HPDE6-E6E7 (cell line): ENCODE measurements around the gene SHROOM3.
A peak's percentile ranks its signal among the peaks of the same experiment; 100 is the strongest.

Experiments used
- DNase-seq: peaks from one replicate; pipeline ENCODE4 v3.0.0; 2011; ENCODE audit warnings: missing footprints; ENCODE audit errors: extremely low spot score

The SHROOM3 gene

DNA sequence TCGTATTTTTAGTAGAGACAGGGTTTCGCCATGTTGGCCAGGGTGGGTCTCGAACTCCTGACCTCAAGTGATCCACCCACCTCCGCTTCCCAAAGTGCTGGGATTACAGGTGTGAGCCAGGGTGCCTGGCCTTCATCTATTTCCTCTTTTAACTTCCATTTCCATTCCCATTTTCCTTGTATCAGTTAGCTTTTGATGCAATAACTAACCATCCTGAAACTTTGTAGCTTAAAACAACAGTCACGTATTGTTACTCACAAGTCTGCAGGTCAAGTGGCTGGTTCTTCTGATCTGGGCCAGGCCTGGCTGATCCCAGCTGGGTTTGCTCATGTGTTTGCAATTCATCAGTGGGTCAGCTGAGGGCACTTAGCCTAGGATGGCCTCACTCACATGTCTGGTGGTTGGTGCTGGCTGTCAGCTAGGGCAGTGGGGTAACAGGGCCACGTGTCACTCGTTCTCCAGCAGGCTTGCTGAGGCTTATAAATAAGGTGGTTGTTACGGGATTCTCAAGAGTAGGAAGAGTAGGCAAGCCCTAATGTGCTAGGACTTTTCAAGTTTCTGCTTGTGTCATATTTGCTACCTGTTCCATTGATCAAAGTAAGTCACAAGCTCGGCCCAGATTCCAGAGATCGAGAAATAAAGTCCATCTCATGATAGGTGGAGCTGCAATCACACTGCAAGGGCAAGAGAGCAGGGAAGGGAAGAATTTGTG lies 374.7 kb downstream of the SHROOM3 start:
- DNase-seq, result no peak

DNA sequence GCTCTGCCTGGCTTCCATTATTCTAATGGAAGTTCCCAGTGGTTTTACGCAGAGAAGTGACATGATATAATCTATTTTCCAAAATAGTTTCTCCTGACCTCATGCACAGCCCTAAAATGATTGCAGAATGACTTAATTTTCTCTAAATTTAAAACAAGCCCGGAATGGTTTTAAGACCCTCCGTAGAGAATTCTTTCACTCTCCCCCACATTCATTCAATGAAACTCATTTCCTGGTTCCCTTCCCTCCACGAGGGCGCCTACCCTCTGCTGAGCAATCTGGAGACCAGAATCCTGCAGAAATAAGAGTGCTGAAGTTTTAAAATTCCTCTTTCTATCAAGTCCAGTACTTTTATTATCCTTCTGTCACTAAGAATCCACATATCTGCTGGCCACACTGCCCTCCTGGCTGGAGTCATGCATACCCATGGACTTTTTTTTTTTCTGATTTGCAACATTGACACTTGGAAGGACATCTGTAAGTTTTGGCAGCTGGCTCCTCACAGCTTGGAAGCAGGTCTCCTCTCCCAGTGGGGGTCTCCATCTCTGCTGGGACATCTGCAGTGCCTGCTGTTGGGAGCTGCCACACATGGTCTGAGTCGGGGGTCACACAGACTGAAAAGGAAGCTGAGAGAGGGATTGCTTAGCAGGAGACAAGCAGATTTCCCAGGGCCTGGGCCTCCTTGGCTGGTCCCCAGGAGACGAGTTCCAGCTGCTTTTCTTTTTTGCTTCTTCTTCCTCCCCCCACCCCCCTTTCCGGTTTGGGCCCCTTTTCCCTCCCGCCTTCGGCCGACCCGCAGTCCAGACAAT lies 376.8 kb downstream of the SHROOM3 start:
- DNase-seq, result no peak

DNA sequence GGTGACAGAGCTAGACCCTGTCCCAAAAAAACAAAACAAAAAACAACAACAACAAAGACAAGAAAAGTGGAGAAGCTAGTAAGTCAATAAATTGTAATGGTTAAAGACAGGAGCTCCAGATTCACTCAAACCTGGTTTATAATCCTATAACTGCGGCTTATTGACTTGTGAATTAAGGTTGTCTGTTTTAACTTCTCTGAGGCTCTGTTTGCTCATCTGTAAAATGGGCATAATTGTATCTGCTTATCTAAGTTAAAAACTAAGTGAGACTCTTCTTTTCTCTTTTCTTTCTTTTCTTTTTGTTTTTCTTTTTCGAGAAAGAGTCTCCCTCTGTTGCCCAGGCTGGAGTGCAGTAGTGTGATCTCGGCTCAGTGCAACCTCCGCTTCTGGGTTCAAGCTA lies 378.0 kb downstream of the SHROOM3 start:
- DNase-seq, result no peak

DNA sequence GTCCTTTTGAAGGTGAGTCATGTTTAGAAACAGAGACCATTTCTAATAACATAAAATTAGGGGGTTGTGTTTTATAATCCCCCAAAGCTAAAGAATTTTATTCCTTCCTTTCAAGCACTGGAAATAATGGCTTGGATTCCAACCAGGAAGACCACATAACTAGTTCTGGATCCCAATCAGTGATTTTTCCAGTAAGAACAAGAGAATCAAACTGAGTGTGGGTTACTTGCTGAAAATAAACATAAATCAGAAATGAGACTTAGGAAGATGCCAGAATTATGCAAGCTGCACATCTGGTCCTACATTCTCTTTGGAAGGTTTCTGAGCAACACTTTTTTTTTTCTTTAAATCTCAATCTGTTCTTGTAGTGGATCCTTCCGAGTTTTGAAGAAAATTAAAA lies 386.6 kb downstream of the SHROOM3 start:
- DNase-seq, result no peak

DNA sequence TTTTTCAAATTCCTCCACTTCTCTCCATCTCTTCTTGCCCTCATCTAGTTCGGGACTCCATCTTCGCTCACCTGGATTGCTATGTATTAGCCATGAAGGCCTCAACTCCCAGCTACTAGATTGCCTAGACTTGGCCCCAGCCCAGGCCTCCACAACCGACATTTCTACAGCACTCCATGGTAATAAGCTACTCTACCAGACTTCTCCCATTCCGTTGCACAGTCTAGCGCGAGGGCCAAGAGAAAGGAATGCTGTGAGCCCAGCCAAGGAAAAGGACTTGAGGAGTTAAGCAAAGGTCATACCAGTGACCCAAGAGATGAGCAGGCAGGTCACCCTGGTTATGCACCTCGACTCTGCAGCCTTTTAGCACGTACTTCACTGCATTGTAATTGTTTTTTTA lies 387.3 kb downstream of the SHROOM3 start:
- DNase-seq, result no peak

DNA sequence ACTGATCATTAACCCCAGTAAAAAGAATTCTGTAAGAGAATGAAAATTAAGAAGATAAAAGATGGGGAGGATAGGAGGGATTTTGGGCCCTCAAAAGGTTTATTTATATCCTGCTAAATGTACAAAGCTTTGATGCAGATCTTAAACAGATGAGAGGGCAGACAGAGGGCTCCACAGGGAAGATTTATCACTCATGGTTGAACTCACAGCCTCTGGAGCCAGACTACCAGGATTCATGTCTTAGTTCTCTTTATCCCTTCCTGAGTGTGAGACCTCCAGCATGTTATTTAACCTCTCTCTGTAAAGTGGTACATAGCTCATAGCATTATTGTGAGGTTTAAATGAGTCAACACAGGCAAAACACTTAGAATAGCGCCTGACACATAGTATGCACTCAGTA lies 388.5 kb downstream of the SHROOM3 start:
- no peak for DNase-seq

DNA sequence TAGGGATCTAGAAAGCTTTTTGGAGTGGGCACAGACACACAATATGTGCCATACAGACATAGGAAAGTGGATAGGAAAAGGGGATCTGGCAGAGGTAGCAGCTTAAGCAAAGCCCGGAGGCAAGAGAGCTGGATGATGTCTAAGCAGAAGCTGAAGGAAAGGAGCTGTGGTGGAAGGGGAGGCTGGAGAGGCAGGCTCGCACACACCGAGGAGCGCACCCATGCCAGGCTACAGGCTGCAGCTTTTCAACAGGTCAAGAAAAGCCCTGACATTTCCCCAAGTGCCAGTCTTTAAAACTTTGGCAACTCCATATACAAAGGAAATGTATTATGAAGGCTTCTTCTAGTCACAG lies 395.6 kb downstream of the SHROOM3 start:
- DNase-seq, result no peak

DNA sequence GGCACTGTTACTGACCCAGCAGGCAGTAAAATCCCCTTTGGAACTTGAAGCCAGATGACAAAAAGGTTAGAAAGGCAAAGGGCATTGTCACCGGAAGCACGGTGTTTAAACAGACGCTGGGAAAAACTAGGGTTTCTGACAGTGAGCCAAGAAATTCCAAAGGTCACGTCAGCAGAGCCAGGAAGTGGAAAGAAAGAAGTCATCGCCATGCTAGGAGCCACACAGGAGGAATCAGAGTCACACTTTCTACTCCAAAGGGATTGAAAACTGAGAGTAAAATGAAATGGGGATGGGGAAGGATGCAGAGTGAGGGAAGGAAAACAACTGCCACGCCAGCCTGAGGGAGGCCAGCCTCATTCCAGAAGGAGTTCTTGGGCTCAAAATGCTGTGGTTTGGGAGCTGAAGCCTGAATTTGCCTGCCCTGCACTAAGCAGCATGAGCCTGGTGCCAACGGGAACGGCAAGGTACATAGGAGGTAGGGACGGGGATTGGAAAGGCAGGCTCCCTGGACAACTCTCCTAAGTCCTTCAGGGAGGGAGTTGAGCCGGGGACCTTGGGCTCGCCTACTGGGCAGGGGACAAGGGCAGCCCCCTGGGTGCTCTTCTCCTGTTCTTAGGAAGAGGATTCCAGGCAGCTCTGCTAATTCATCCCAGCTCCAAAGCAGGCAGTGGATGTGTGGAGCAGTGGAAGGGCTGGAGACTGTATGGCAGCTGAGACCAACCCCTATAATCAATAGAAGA lies 396.1 kb downstream of the SHROOM3 start:
- peak; percentile 4 for DNase-seq

DNA sequence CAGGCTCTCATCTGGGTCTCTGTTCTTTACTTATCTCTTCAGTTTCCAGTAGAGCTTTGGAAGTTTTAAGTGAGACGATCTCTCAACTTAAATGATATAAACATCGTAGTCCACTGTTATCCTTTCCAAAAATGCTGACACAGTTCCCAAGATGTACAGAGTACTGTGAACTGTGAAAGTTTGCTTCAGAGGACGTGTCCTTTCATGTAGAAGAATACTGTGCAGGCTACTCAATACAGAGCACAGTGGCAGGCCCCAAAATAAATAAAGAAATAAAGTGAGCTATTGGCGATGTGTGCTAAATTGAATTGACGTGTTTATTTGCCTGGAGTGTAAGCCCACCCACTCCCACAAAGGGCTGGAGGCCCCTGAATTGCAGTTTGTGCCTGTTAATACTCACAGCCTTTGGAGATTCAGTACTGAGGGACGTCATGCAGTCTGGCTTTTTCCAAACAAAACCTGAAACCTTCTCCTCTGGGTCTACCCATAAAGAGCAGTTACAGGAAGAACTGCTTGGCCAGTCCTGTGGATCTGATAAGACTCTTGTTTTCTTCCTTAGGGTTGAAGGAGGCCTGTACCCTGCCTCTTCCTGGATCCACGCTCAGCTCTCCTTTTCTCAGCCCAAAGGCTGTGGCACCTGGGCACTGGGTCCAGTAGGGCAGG lies 396.8 kb downstream of the SHROOM3 start:
- DNase-seq, result no peak
